Astrocyte (in vitro differentiated cells and primary cell): ENCODE results near the gene OTUB1.

Source experiments
- CTCF ChIP-seq: IDR thresholded peaks from 2 replicates; pipeline ENCODE4 v1.5.1; 2011; ENCODE audit warnings: low read depth, mild to moderate bottlenecking, inconsistent platforms, low read length, moderate library complexity; ENCODE audit not compliant: insufficient read depth
- EZH2 ChIP-seq: IDR thresholded peaks from 2 replicates; pipeline ENCODE4 v1.6.1; 2012; ENCODE audit warnings: mild to moderate bottlenecking, low read length, inconsistent platforms; ENCODE audit not compliant: insufficient read depth

GRCh38 chr11:64036087-64037026, 50.1 kb downstream of the OTUB1 start:
- no peak for TF ChIP-seq CTCF
- TF ChIP-seq EZH2, result peak; percentile 75
